NT2/D1 (cell line): ENCODE measurements around the gene ONECUT3.

Experiments used
- DNase-seq: peaks from one replicate; pipeline ENCODE4 v3.0.0-alpha.2; 2011; ENCODE audit warnings: low read depth, low spot score
- H3K27me3 ChIP-seq: 2 replicates; pipeline ENCODE4 v1.6.0; 2011; ENCODE audit warnings: mild to moderate bottlenecking; ENCODE audit not compliant: insufficient read length, insufficient read depth
- H3K36me3 ChIP-seq: 2 replicates; pipeline ENCODE4 v1.6.1; 2011; ENCODE audit warnings: mild to moderate bottlenecking, low read length, mixed read lengths; ENCODE audit not compliant: insufficient read depth, insufficient read length
- H3K4me1 ChIP-seq: 2 replicates; pipeline ENCODE4 v1.5.1; 2011; ENCODE audit not compliant: insufficient read depth, insufficient read length
- H3K4me3 ChIP-seq: 2 replicates; pipeline ENCODE4 v1.5.1; 2011; ENCODE audit warnings: low read depth; ENCODE audit not compliant: insufficient read length
- H3K9ac ChIP-seq: 2 replicates; pipeline ENCODE4 v1.6.0; 2011; ENCODE audit warnings: low read depth; ENCODE audit not compliant: insufficient read length
- H3K9me3 ChIP-seq: 2 replicates; pipeline ENCODE4 v1.5.1; 2011; ENCODE audit warnings: mild to moderate bottlenecking, low read length; ENCODE audit not compliant: insufficient read depth
- SUZ12 ChIP-seq: IDR thresholded peaks from 2 replicates; pipeline ENCODE4 v1.6.1; 2011; ENCODE audit not compliant: insufficient read length, insufficient read depth; ENCODE audit errors: extremely low read depth
- YY1 ChIP-seq: IDR thresholded peaks from 2 replicates; pipeline ENCODE4 v1.6.1; 2011; ENCODE audit not compliant: insufficient read length, insufficient read depth
- ZNF274 ChIP-seq: IDR thresholded peaks from 2 replicates; pipeline ENCODE4 v1.6.1; 2011; ENCODE audit warnings: mild to moderate bottlenecking, low read depth, low read length

The ONECUT3 gene

GRCh38 chr19:1768248-1768647 is 14.9 kb downstream of the ONECUT3 start:
- peak; percentile 49 for DNase-seq
- no peak overlapping the region for H3K4me3 ChIP-seq
- peaks cover 48% of the 10 kb centered on the region for H3K27me3 ChIP-seq
- H3K9me3 ChIP-seq = peaks cover 13% of the 10 kb centered on the region
- no peak for TF ChIP-seq ZNF274
- TF ChIP-seq YY1 = no peak
- no peak for TF ChIP-seq SUZ12
- no peaks in the 10 kb centered on the region for H3K36me3 ChIP-seq
- H3K4me1 ChIP-seq = peaks cover 22% of the 10 kb centered on the region
- peak overlapping the region; percentile 26 for H3K9ac ChIP-seq

DNA sequence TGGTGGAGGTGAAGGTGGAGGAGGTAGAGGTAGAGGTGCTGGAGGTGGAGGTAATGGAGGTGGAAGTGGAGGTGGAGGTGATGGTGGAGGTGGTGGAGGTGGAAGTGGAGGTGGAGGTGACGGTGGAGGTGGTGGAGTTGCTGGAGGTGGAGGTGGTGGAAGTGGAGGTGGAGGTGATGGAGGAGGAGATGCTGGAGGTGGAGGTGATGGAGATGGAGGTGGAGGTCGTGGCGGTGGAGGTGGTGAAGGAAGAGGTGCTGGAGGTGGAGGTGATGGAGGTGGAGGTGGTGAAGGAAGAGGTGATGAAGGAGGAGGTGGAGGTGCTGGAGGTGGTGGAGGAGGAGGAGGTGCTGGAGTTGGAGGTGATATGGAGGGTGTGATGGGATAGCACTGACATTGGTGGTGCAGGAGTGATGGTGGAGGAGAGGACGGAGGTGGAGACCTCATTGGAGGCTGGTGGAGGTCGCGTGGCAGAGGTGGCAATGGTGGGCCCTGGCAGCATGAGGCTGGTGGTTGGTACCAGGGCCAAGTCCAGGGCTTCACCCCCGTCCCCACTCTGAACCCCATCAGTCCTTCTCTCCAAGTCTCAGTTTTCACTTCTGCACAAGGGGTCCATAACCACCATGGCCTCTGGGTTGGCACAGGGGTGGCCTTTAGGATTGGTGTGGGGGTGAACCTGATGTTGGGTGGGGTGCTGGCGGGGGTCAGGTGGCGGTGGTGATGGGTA is 15.8 kb downstream of the ONECUT3 start:
- TF ChIP-seq ZNF274 (no peak), SUZ12 (no peak), YY1 (no peak)
- peaks cover 24% of the 10 kb centered on the region for H3K4me1 ChIP-seq
- peaks cover 44% of the 10 kb centered on the region for H3K27me3 ChIP-seq
- no peaks in the 10 kb centered on the region for H3K36me3 ChIP-seq
- DNase-seq = no peak
- H3K9me3 ChIP-seq = peaks cover 13% of the 10 kb centered on the region
- no peak overlapping the region for H3K9ac ChIP-seq
- no peak overlapping the region for H3K4me3 ChIP-seq

GRCh38 chr19:1769645-1769985 is 16.3 kb downstream of the ONECUT3 start:
- H3K9ac ChIP-seq = no peak overlapping the region
- peaks cover 21% of the 10 kb centered on the region for H3K4me1 ChIP-seq
- no peak for TF ChIP-seq YY1
- TF ChIP-seq SUZ12 = no peak
- TF ChIP-seq ZNF274 = no peak
- H3K9me3 ChIP-seq = peaks cover 13% of the 10 kb centered on the region
- no peak overlapping the region for H3K4me3 ChIP-seq
- H3K36me3 ChIP-seq = no peaks in the 10 kb centered on the region
- peaks cover 44% of the 10 kb centered on the region for H3K27me3 ChIP-seq
- no peak for DNase-seq

DNA sequence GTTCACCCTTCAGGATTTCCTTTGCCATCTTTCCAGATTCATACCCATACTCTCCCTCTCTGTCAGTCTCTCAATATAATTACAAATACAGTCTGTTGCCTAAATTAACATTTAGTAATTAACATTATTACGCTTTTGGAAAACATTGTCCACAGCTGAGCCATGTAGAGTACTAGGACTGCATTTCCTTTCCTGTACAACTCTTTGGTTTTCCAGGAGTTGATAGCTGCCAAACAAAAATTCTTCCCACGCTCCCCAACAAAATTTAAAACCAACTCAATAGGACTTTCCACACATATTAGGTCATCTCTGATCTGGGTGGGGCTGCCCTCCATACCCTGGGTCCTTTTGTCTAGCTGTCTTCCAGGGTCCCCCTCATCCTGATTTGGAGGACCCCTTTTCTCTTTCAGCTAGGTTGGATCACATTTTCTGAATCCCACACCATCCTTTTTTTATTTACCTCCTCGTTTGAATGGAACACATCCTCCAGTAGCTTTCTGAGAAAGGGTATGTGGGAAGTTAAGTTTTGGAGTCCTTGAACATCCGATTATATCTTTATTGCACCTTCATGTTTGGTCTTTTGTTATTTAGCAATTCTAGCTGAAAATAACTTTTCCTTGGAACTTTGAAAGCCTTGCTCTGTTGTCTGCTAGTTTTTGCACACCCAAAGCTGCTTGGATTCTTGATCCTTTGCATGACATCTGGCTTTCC is 17.7 kb downstream of the ONECUT3 start:
- no peak overlapping the region for H3K9ac ChIP-seq
- no peaks in the 10 kb centered on the region for H3K36me3 ChIP-seq
- no peak for TF ChIP-seq ZNF274
- TF ChIP-seq YY1 = no peak
- no peak for TF ChIP-seq SUZ12
- no peak for DNase-seq
- no peak overlapping the region for H3K4me3 ChIP-seq
- H3K9me3 ChIP-seq = peaks cover 23% of the 10 kb centered on the region
- peaks cover 13% of the 10 kb centered on the region for H3K4me1 ChIP-seq
- H3K27me3 ChIP-seq = peaks cover 33% of the 10 kb centered on the region

DNA sequence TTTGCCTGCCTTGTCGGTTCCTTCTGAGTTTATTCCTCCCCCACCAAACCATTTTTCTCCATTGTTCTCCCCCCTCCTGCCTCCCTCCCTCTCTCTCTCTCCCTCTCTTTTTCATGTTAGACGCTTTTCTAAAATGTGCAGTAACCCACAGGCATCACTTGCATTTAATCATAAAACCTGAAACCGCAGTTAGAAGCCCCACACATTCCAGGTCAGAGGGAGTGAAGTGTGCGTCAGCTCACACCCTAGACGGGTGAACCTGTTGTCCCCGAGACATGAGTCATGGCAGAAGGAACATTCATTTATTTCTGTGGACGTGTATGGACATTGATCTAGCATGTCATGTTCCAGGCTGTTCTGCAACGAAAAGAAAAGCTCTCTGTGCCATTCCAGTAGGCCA is 19.9 kb downstream of the ONECUT3 start:
- Histone ChIP-seq H3K4me1 (peaks cover 5% of the 10 kb centered on the region), H3K27me3 (peaks cover 22% of the 10 kb centered on the region), H3K9ac (no peak overlapping the region), H3K36me3 (no peaks in the 10 kb centered on the region), H3K4me3 (no peak overlapping the region), H3K9me3 (peaks cover 27% of the 10 kb centered on the region)
- DNase-seq = no peak
- no peak for TF ChIP-seq ZNF274
- no peak for TF ChIP-seq YY1
- no peak for TF ChIP-seq SUZ12

GRCh38 chr19:1774989-1775772 is 21.9 kb downstream of the ONECUT3 start:
- H3K4me3 ChIP-seq = no peak overlapping the region
- no peaks in the 10 kb centered on the region for H3K36me3 ChIP-seq
- TF ChIP-seq YY1 (no peak), ZNF274 (no peak), SUZ12 (no peak)
- peaks cover 27% of the 10 kb centered on the region for H3K9me3 ChIP-seq
- DNase-seq = no peak
- peaks cover 2% of the 10 kb centered on the region for H3K4me1 ChIP-seq
- H3K27me3 ChIP-seq = peaks cover 11% of the 10 kb centered on the region
- H3K9ac ChIP-seq = no peak overlapping the region
